ENCODE data around the gene SCAF4. TPM values are rescaled to one million over a fixed set of nuclear protein-coding genes. Genes with fewer than 3 reads are reported as not detected.
A peak's percentile ranks its signal among the peaks of the same experiment; 100 is the strongest.

SCAF4 gene
- total and polyA plus RNA-seq, 9 of the 15 experiments (the other 6 are each of a cell fraction or from before 2014, with no cell fraction given): 2.3 to 55.7 (median 17.2) TPM

DNA sequence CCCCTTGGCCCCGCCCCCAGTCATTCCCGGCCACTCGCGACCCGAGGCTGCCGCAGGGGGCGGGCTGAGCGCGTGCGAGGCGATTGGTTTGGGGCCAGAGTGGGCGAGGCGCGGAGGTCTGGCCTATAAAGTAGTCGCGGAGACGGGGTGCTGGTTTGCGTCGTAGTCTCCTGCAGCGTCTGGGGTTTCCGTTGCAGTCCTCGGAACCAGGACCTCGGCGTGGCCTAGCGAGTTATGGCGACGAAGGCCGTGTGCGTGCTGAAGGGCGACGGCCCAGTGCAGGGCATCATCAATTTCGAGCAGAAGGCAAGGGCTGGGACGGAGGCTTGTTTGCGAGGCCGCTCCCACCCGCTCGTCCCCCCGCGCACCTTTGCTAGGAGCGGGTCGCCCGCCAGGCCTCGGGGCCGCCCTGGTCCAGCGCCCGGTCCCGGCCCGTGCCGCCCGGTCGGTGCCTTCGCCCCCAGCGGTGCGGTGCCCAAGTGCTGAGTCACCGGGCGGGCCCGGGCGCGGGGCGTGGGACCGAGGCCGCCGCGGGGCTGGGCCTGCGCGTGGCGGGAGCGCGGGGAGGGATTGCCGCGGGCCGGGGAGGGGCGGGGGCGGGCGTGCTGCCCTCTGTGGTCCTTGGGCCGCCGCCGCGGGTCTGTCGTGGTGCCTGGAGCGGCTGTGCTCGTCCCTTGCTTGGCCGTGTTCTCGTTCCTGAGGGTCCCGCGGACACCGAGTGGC is 72.2 kb downstream of the SCAF4 start, which contains the start of gene SOD1 (continued):
- no peak for TF ChIP-seq ZBTB11 (CRISPR knock-in tag; IDR thresholded peaks at IDR 0.05)
- no peak; the same call in 1 of the 2 replicates for TF ChIP-seq ERF (CRISPR knock-in tag; IDR thresholded peaks at IDR 0.05)
- TF ChIP-seq ZNF282 (CRISPR knock-in tag; IDR thresholded peaks at IDR 0.05): no peak
- TF ChIP-seq SIN3B (IDR thresholded peaks at IDR 0.05; ENCODE audit: low read depth): peak; percentile 60; the same call in 1 of the 2 replicates
- TF ChIP-seq RFX5 (IDR thresholded peaks at IDR 0.05; ENCODE audit: low read depth, low read length): no peak
- no peak for TF ChIP-seq ZNF174 (CRISPR knock-in tag; IDR thresholded peaks at IDR 0.05)
- TF ChIP-seq HDAC3 (IDR thresholded peaks at IDR 0.05; ENCODE audit: borderline replicate concordance, partially characterized antibody): no peak
- no peak for TF ChIP-seq ZNF644 (tag; IDR thresholded peaks at IDR 0.05; ENCODE audit: low read depth)
- TF ChIP-seq THRAP3 (IDR thresholded peaks at IDR 0.05; ENCODE audit: borderline replicate concordance): no peak
- TF ChIP-seq U2AF2 (optimal IDR thresholded peaks at IDR 0.05; ENCODE audit: low read depth, low read length): no peak
- TF ChIP-seq SP1 (CRISPR knock-in tag; IDR thresholded peaks at IDR 0.05): peak; percentile 94
- TF ChIP-seq XRCC3 (IDR thresholded peaks at IDR 0.05): no peak
- TF ChIP-seq FOXM1 (IDR thresholded peaks at IDR 0.05; ENCODE audit: low read depth): no peak
- peak; percentile 93; the same call in 1 of the 2 replicates for TF ChIP-seq FOXM1 (CRISPR knock-in tag; IDR thresholded peaks at IDR 0.05; ENCODE audit: low read depth)
- peak; percentile 44; the same call in 1 of the 2 replicates for TF ChIP-seq CREB1 (IDR thresholded peaks at IDR 0.05)
- TF ChIP-seq CREB1 (CRISPR knock-in tag; IDR thresholded peaks at IDR 0.05): peak; percentile 63
- no peak for TF ChIP-seq EWSR1 (IDR thresholded peaks at IDR 0.05; ENCODE audit: borderline replicate concordance, low read depth, partially characterized antibody)
- TF ChIP-seq BDP1 (IDR thresholded peaks at IDR 0.05; ENCODE audit: insufficient read depth, insufficient read length): no peak
- TF ChIP-seq TCF15 (CRISPR knock-in tag; IDR thresholded peaks at IDR 0.05): no peak
- no peak for TF ChIP-seq TAL1 (IDR thresholded peaks at IDR 0.05)
- no peak for TF ChIP-seq ID3 (CRISPR knock-in tag; IDR thresholded peaks at IDR 0.05)
- TF ChIP-seq ID3 (tag; IDR thresholded peaks at IDR 0.05): peak; percentile 57; the same call in 1 of the 2 replicates
- TF ChIP-seq, protein P1, sequence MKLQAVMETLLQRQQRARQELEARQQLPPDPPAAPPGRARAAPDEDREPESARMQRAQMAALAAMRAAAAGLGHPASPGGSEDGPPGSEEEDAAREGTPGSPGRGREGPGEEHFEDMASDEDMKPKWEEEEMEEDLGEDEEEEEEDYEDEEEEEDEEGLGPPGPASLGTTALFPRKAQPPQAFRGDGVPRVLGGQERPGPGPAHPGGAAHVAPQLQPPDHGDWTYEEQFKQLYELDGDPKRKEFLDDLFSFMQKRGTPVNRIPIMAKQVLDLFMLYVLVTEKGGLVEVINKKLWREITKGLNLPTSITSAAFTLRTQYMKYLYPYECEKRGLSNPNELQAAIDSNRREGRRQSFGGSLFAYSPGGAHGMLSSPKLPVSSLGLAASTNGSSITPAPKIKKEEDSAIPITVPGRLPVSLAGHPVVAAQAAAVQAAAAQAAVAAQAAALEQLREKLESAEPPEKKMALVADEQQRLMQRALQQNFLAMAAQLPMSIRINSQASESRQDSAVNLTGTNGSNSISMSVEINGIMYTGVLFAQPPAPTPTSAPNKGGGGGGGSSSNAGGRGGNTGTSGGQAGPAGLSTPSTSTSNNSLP (IDR thresholded peaks at IDR 0.05; ENCODE audit: borderline replicate concordance, low read depth, low read length): no peak

Measured in K562 (cell line).